Prostate gland (tissue), 2 donors: Measurements from ENCODE around the gene GRIN2A.

Experiments
- POLR2A ChIP-seq: fragments of 450-650 bp; IDR thresholded peaks from one replicate; pipeline ENCODE4 v1.6.1; 2016; ENCODE audit warnings: antibody characterized with exemption, mild to moderate bottlenecking
- POLR2AphosphoS5 ChIP-seq: sonication (generic); formaldehyde crosslinking; IDR thresholded peaks from one replicate; pipeline ENCODE4 v1.6.1; 2017; ENCODE audit warnings: antibody characterized with exemption
- TF ChIP-seq, protein P1 (sequence below), 4 experiments: fragments of 200-600 bp in 2 of 4; fragments of 450-650 bp in 2 of 4; sonication (generic) in 2 of 4; IDR thresholded peaks; 1 replicate in 3 of 4; 2 replicates in 1 of 4; pipeline ENCODE4 v1.5.1; 2016 to 2019; ENCODE audit warnings: antibody characterized with exemption in 4 of 4, mild to moderate bottlenecking in 2 of 4, moderate library complexity in 2 of 4

DNA sequence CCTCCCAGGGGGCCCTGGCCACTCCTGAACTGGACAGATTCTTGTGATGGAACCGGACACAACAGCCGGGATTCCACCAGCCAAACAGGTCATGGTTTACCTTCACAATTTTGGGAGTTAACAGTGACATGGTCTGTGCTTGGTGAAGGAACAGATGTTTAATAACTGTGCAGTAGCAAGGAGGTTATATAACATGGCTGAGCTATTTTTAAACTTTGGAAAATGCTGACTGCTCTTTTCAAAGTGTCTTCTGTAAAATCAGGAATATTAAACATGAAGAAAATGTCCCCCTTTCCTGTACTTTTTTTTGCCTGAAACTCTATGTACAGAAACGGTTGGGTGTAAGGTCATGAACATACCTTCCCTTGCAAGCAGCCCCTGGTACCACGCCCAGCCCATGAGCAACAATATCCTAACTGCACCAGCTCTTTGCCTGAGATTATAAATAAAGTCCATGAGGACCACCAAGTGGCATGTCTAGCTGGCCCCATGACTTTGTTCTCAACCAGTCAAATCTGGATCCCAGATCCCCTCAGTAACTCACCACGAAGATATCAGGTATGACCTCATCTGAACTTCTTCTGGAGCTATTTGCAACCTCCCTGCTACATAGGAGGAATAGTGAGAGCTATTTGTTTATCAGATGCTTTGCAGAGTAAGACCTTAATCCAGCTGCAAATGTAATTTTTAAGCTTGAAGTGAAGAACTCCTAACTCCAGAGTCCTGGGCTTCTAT lies 249.1 kb downstream of the GRIN2A start:
- TF ChIP-seq POLR2A (no peak), POLR2AphosphoS5 (no peak)
- TF ChIP-seq, protein P1, sequence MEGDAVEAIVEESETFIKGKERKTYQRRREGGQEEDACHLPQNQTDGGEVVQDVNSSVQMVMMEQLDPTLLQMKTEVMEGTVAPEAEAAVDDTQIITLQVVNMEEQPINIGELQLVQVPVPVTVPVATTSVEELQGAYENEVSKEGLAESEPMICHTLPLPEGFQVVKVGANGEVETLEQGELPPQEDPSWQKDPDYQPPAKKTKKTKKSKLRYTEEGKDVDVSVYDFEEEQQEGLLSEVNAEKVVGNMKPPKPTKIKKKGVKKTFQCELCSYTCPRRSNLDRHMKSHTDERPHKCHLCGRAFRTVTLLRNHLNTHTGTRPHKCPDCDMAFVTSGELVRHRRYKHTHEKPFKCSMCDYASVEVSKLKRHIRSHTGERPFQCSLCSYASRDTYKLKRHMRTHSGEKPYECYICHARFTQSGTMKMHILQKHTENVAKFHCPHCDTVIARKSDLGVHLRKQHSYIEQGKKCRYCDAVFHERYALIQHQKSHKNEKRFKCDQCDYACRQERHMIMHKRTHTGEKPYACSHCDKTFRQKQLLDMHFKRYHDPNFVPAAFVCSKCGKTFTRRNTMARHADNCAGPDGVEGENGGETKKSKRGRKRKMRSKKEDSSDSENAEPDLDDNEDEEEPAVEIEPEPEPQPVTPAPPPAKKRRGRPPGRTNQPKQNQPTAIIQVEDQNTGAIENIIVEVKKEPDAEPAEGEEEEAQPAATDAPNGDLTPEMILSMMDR (IDR thresholded peaks at IDR 0.05), result no peak
